Measurements from ENCODE around the gene SMIM12.
A peak's percentile ranks its signal among the peaks of the same experiment; 100 is the strongest.

The SMIM12 gene

DNA sequence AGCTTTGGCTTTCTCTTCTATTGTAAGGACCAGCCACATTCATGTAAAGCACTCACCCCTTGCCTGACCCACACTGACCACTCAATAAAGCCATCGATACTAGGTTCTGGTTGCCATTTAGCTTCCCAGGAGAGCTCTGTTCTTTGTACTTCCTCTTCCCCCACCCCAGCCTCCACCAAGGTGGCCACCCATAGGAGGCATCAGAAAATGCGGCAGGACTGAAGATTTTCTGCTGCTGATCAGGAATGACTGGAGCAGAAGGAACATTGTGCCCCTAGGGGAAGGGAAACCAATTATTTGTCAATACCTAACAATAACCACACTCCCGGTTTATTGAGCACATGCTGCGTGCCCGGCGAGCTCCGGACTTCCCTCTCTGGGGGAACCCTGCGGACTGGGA lies 5.2 kb upstream of the SMIM12 start:
- H3K27me3 ChIP-seq (replicated peaks; ENCODE audit: insufficient read depth, low read length), result peaks cover 23% of the 10 kb centered on the region
- H4K20me1 ChIP-seq (ENCODE audit: insufficient read depth, low read length), result no peaks in the 10 kb centered on the region
- H3K4me3 ChIP-seq (ENCODE audit: low read length), result no peak overlapping the region
- DNase-seq, result no peak
- H3K9ac ChIP-seq (ENCODE audit: low read length), result no peak overlapping the region
- peaks cover 5% of the 10 kb centered on the region; the same call in 1 of the 2 replicates for H3F3A ChIP-seq (ENCODE audit: insufficient read depth, low read length)
- no peak overlapping the region for H3K27ac ChIP-seq (ENCODE audit: low read length)
- H3K9me3 ChIP-seq (replicated peaks; ENCODE audit: insufficient read depth, low read length), result no peaks in the 10 kb centered on the region
- H3K79me2 ChIP-seq (ENCODE audit: low read length), result no peaks in the 10 kb centered on the region
- H3K4me1 ChIP-seq (ENCODE audit: low read length), result peaks cover 5% of the 10 kb centered on the region
- H3K9me2 ChIP-seq (replicated peaks; ENCODE audit: insufficient read depth, low read length), result no peaks in the 10 kb centered on the region
- no peak for TF ChIP-seq EZH2phosphoT487 (IDR thresholded peaks at IDR 0.05; ENCODE audit: low read length)
- no peak overlapping the region for H3K4me2 ChIP-seq (ENCODE audit: low read depth, low read length)
- H3K36me3 ChIP-seq (replicated peaks; ENCODE audit: insufficient read depth, low read length), result no peaks in the 10 kb centered on the region
- H2AFZ ChIP-seq (ENCODE audit: low read length), result no peak overlapping the region

GRCh38 chr1:34863501-34863900 lies 4.0 kb upstream of the SMIM12 start:
- Histone ChIP-seq H3K9me3 (replicated peaks; ENCODE audit: insufficient read depth, low read length) (no peaks in the 10 kb centered on the region), H2AFZ (ENCODE audit: low read length) (no peak overlapping the region), H3K27ac (ENCODE audit: low read length) (no peak overlapping the region), H3F3A (ENCODE audit: insufficient read depth, low read length) (peaks cover 5% of the 10 kb centered on the region; the same call in 1 of the 2 replicates), H3K4me1 (ENCODE audit: low read length) (peaks cover 6% of the 10 kb centered on the region), H3K9me2 (replicated peaks; ENCODE audit: insufficient read depth, low read length) (no peaks in the 10 kb centered on the region), H3K27me3 (replicated peaks; ENCODE audit: insufficient read depth, low read length) (peaks cover 23% of the 10 kb centered on the region), H3K9ac (ENCODE audit: low read length) (no peak overlapping the region), H3K36me3 (replicated peaks; ENCODE audit: insufficient read depth, low read length) (no peaks in the 10 kb centered on the region), H3K4me2 (ENCODE audit: low read depth, low read length) (no peak overlapping the region), H4K20me1 (ENCODE audit: insufficient read depth, low read length) (no peaks in the 10 kb centered on the region), H3K79me2 (ENCODE audit: low read length) (peaks cover 11% of the 10 kb centered on the region), H3K4me3 (ENCODE audit: low read length) (no peak overlapping the region)
- no peak for DNase-seq
- TF ChIP-seq EZH2phosphoT487 (IDR thresholded peaks at IDR 0.05; ENCODE audit: low read length) (no peak), CTCF (IDR thresholded peaks at IDR 0.05; ENCODE audit: low read length) (no peak), EZH2 (optimal IDR thresholded peaks at IDR 0.05; ENCODE audit: low read depth, low read length) (no peak)

GRCh38 chr1:34858901-34859445 lies 576 bp downstream of the SMIM12 start:
- Histone ChIP-seq H3K9ac (ENCODE audit: low read length) (peak overlapping the region; percentile 91), H3K9me2 (replicated peaks; ENCODE audit: insufficient read depth, low read length) (no peaks in the 10 kb centered on the region), H3K9me3 (replicated peaks; ENCODE audit: insufficient read depth, low read length) (no peaks in the 10 kb centered on the region), H3K4me3 (ENCODE audit: low read length) (peak overlapping the region; percentile 92), H3K4me2 (ENCODE audit: low read depth, low read length) (peak overlapping the region; percentile 91), H3K79me2 (ENCODE audit: low read length) (peaks cover 43% of the 10 kb centered on the region), H3K36me3 (replicated peaks; ENCODE audit: insufficient read depth, low read length) (peaks cover 5% of the 10 kb centered on the region; the same call in 1 of the 2 replicates), H2AFZ (ENCODE audit: low read length) (peak overlapping the region; percentile 62; the same call in 1 of the 2 replicates), H3K4me1 (ENCODE audit: low read length) (peaks cover 18% of the 10 kb centered on the region), H3K27me3 (replicated peaks; ENCODE audit: insufficient read depth, low read length) (peaks cover 11% of the 10 kb centered on the region), H3K27ac (ENCODE audit: low read length) (peak overlapping the region; percentile 27; the same call in 1 of the 2 replicates), H3F3A (ENCODE audit: insufficient read depth, low read length) (no peaks in the 10 kb centered on the region), H4K20me1 (ENCODE audit: insufficient read depth, low read length) (no peaks in the 10 kb centered on the region)
- no peak for TF ChIP-seq EZH2phosphoT487 (IDR thresholded peaks at IDR 0.05; ENCODE audit: low read length)
- no peak for TF ChIP-seq CTCF (IDR thresholded peaks at IDR 0.05; ENCODE audit: low read length)
- no peak for TF ChIP-seq EZH2 (optimal IDR thresholded peaks at IDR 0.05; ENCODE audit: low read depth, low read length)
- DNase-seq, result peak; percentile 14

- H3K4me2 ChIP-seq (ENCODE audit: low read depth, low read length), result no peak overlapping the region
- H3K4me3 ChIP-seq (ENCODE audit: low read length), result no peak overlapping the region
- no peak overlapping the region for H3K27ac ChIP-seq (ENCODE audit: low read length)
- peaks cover 5% of the 10 kb centered on the region; the same call in 1 of the 2 replicates for H3K36me3 ChIP-seq (replicated peaks; ENCODE audit: insufficient read depth, low read length)
- peaks cover 50% of the 10 kb centered on the region for H3K79me2 ChIP-seq (ENCODE audit: low read length)
- H4K20me1 ChIP-seq (ENCODE audit: insufficient read depth, low read length), result no peaks in the 10 kb centered on the region
- H2AFZ ChIP-seq (ENCODE audit: low read length), result no peak overlapping the region
- TF ChIP-seq CTCF (IDR thresholded peaks at IDR 0.05; ENCODE audit: low read length) (no peak), EZH2 (optimal IDR thresholded peaks at IDR 0.05; ENCODE audit: low read depth, low read length) (no peak)
- H3K9ac ChIP-seq (ENCODE audit: low read length), result no peak overlapping the region
- H3K4me1 ChIP-seq (ENCODE audit: low read length), result peaks cover 18% of the 10 kb centered on the region
- H3K9me3 ChIP-seq (replicated peaks; ENCODE audit: insufficient read depth, low read length), result no peaks in the 10 kb centered on the region
- DNase-seq, result no peak
- no peaks in the 10 kb centered on the region for H3K9me2 ChIP-seq (replicated peaks; ENCODE audit: insufficient read depth, low read length)
- H3F3A ChIP-seq (ENCODE audit: insufficient read depth, low read length), result peaks cover 8% of the 10 kb centered on the region
- H3K27me3 ChIP-seq (replicated peaks; ENCODE audit: insufficient read depth, low read length), result peaks cover 1% of the 10 kb centered on the region
Observed at GRCh38 chr1:34856697-34857096, 2.9 kb downstream of the SMIM12 start.
